ENCODE results near the gene WDFY2. TPM values are rescaled to one million over a fixed set of nuclear protein-coding genes. Genes with fewer than 3 reads are reported as not detected.

WDFY2 gene
- total and polyA plus RNA-seq, 2 donors: 3.4 to 7.4 TPM

- peaks cover 11 to 36% of the 10 kb centered on the region in 2 donors for H3K36me3 ChIP-seq (ENCODE audit: control insufficient read depth in 2 of 2, insufficient read depth in 2 of 2, low read length in 1 of 2)
- no peak overlapping the region for H3K27ac ChIP-seq (ENCODE audit: low read depth in 1 of 2, low read length in 1 of 2)
- no peaks in the 10 kb centered on the region for H3K9me3 ChIP-seq (ENCODE audit: control insufficient read depth in 2 of 2, insufficient read depth in 1 of 2, low read length in 1 of 2)
- no peak overlapping the region for H3K4me3 ChIP-seq (ENCODE audit: low read length in 2 of 2)
- 96% methylated on average over 2 of the region's 2 CpGs for WGBS
- H3K4me1 ChIP-seq (ENCODE audit: control insufficient read depth in 2 of 2, insufficient read depth in 2 of 2, low read length in 2 of 2): peaks cover 0 to 2% of the 10 kb centered on the region in 2 donors
- DNase-seq (ENCODE audit: low read depth in 6 of 9, low spot score in 9 of 9): no peak
- no peaks in the 10 kb centered on the region for H3K27me3 ChIP-seq (ENCODE audit: control insufficient read depth in 2 of 2, insufficient read depth in 1 of 2, low read length in 1 of 2)
Measured at GRCh38 chr13:51738226-51738905, 154.1 kb downstream of the WDFY2 start.

- Histone ChIP-seq H3K27ac (ENCODE audit: low read depth in 1 of 2, low read length in 1 of 2) (no peak overlapping the region), H3K9me3 (ENCODE audit: control insufficient read depth in 2 of 2, insufficient read depth in 1 of 2, low read length in 1 of 2) (no peaks in the 10 kb centered on the region), H3K4me3 (ENCODE audit: low read length in 2 of 2) (no peak overlapping the region), H3K36me3 (ENCODE audit: control insufficient read depth in 2 of 2, insufficient read depth in 2 of 2, low read length in 1 of 2) (peaks cover 8 to 36% of the 10 kb centered on the region in 2 donors), H3K27me3 (ENCODE audit: control insufficient read depth in 2 of 2, insufficient read depth in 1 of 2, low read length in 1 of 2) (no peaks in the 10 kb centered on the region), H3K4me1 (ENCODE audit: control insufficient read depth in 2 of 2, insufficient read depth in 2 of 2, low read length in 2 of 2) (peaks cover 0 to 2% of the 10 kb centered on the region in 2 donors)
- DNase-seq (ENCODE audit: low read depth in 6 of 9, low spot score in 9 of 9): no peak
- WGBS: 89% methylated on average over 6 of the region's 6 CpGs
Measured at GRCh38 chr13:51739027-51739764, 154.9 kb downstream of the WDFY2 start.

- no peaks in the 10 kb centered on the region for H3K9me3 ChIP-seq (ENCODE audit: control insufficient read depth in 2 of 2, insufficient read depth in 1 of 2, low read length in 1 of 2)
- H3K4me1 ChIP-seq (ENCODE audit: control insufficient read depth in 2 of 2, insufficient read depth in 2 of 2, low read length in 2 of 2): peaks cover 0 to 2% of the 10 kb centered on the region in 2 donors
- DNase-seq (ENCODE audit: low read depth in 6 of 9, low spot score in 9 of 9): no peak
- H3K27ac ChIP-seq (ENCODE audit: low read depth in 1 of 2, low read length in 1 of 2): no peak overlapping the region
- H3K4me3 ChIP-seq (ENCODE audit: low read length in 2 of 2): no peak overlapping the region
- H3K36me3 ChIP-seq (ENCODE audit: control insufficient read depth in 2 of 2, insufficient read depth in 2 of 2, low read length in 1 of 2): peaks cover 8 to 35% of the 10 kb centered on the region in 2 donors
- no peaks in the 10 kb centered on the region for H3K27me3 ChIP-seq (ENCODE audit: control insufficient read depth in 2 of 2, insufficient read depth in 1 of 2, low read length in 1 of 2)
- WGBS: 96% methylated on average over 5 of the region's 5 CpGs
Measured at GRCh38 chr13:51740698-51741097, 156.4 kb downstream of the WDFY2 start.

- Histone ChIP-seq H3K4me1 (ENCODE audit: control insufficient read depth in 2 of 2, insufficient read depth in 2 of 2, low read length in 2 of 2) (peaks cover 0 to 2% of the 10 kb centered on the region in 2 donors), H3K9me3 (ENCODE audit: control insufficient read depth in 2 of 2, insufficient read depth in 1 of 2, low read length in 1 of 2) (no peaks in the 10 kb centered on the region), H3K36me3 (ENCODE audit: control insufficient read depth in 2 of 2, insufficient read depth in 2 of 2, low read length in 1 of 2) (peaks cover 12 to 32% of the 10 kb centered on the region in 2 donors), H3K4me3 (ENCODE audit: low read length in 2 of 2) (no peak overlapping the region), H3K27me3 (ENCODE audit: control insufficient read depth in 2 of 2, insufficient read depth in 1 of 2, low read length in 1 of 2) (no peaks in the 10 kb centered on the region), H3K27ac (ENCODE audit: low read depth in 1 of 2, low read length in 1 of 2) (no peak overlapping the region)
- 99% methylated on average over 2 of the region's 2 CpGs for WGBS
- DNase-seq (ENCODE audit: low read depth in 6 of 9, low spot score in 9 of 9): no peak
Measured at GRCh38 chr13:51742031-51742430, 157.8 kb downstream of the WDFY2 start.

GRCh38 chr13:51742611-51743010 is 158.3 kb downstream of the WDFY2 start:
- DNase-seq (ENCODE audit: low read depth in 6 of 9, low spot score in 9 of 9): no peak
- H3K36me3 ChIP-seq (ENCODE audit: control insufficient read depth in 2 of 2, insufficient read depth in 2 of 2, low read length in 1 of 2): peaks cover 12 to 32% of the 10 kb centered on the region in 2 donors
- H3K4me3 ChIP-seq (ENCODE audit: low read length in 2 of 2): no peak overlapping the region
- H3K27ac ChIP-seq (ENCODE audit: low read depth in 1 of 2, low read length in 1 of 2): no peak overlapping the region
- peaks cover 0 to 1% of the 10 kb centered on the region in 2 donors for H3K4me1 ChIP-seq (ENCODE audit: control insufficient read depth in 2 of 2, insufficient read depth in 2 of 2, low read length in 2 of 2)
- 99% methylated on average over 2 of the region's 2 CpGs for WGBS
- peaks cover 0 to 2% of the 10 kb centered on the region in 2 donors for H3K9me3 ChIP-seq (ENCODE audit: control insufficient read depth in 2 of 2, insufficient read depth in 1 of 2, low read length in 1 of 2)
- no peaks in the 10 kb centered on the region for H3K27me3 ChIP-seq (ENCODE audit: control insufficient read depth in 2 of 2, insufficient read depth in 1 of 2, low read length in 1 of 2)

- Histone ChIP-seq H3K4me1 (ENCODE audit: control insufficient read depth in 2 of 2, insufficient read depth in 2 of 2, low read length in 2 of 2) (no peaks in the 10 kb centered on the region), H3K27ac (ENCODE audit: low read depth in 1 of 2, low read length in 1 of 2) (no peak overlapping the region), H3K9me3 (ENCODE audit: control insufficient read depth in 2 of 2, insufficient read depth in 1 of 2, low read length in 1 of 2) (peaks cover 5 to 6% of the 10 kb centered on the region in 2 donors), H3K4me3 (ENCODE audit: low read length in 2 of 2) (no peak overlapping the region), H3K36me3 (ENCODE audit: control insufficient read depth in 2 of 2, insufficient read depth in 2 of 2, low read length in 1 of 2) (peaks cover 9 to 26% of the 10 kb centered on the region in 2 donors), H3K27me3 (ENCODE audit: control insufficient read depth in 2 of 2, insufficient read depth in 1 of 2, low read length in 1 of 2) (no peaks in the 10 kb centered on the region)
- no peak for DNase-seq (ENCODE audit: low read depth in 6 of 9, low spot score in 9 of 9)
- 97% methylated on average over 2 of the region's 2 CpGs for WGBS
Measured at GRCh38 chr13:51745243-51745642, 161.0 kb downstream of the WDFY2 start.

GRCh38 chr13:51746802-51747201 is 162.5 kb downstream of the WDFY2 start:
- peaks cover 8 to 19% of the 10 kb centered on the region in 2 donors for H3K36me3 ChIP-seq (ENCODE audit: control insufficient read depth in 2 of 2, insufficient read depth in 2 of 2, low read length in 1 of 2)
- H3K27me3 ChIP-seq (ENCODE audit: control insufficient read depth in 2 of 2, insufficient read depth in 1 of 2, low read length in 1 of 2): no peaks in the 10 kb centered on the region
- peaks cover 5 to 6% of the 10 kb centered on the region in 2 donors for H3K9me3 ChIP-seq (ENCODE audit: control insufficient read depth in 2 of 2, insufficient read depth in 1 of 2, low read length in 1 of 2)
- H3K4me3 ChIP-seq (ENCODE audit: low read length in 2 of 2): no peak overlapping the region
- no peak for DNase-seq (ENCODE audit: low read depth in 6 of 9, low spot score in 9 of 9)
- H3K27ac ChIP-seq (ENCODE audit: low read depth in 1 of 2, low read length in 1 of 2): no peak overlapping the region
- H3K4me1 ChIP-seq (ENCODE audit: control insufficient read depth in 2 of 2, insufficient read depth in 2 of 2, low read length in 2 of 2): no peaks in the 10 kb centered on the region
- over 99% methylated on average over 2 of the region's 2 CpGs for WGBS

- Histone ChIP-seq H3K4me3 (ENCODE audit: low read length in 2 of 2) (no peak overlapping the region), H3K9me3 (ENCODE audit: control insufficient read depth in 2 of 2, insufficient read depth in 1 of 2, low read length in 1 of 2) (peaks cover 5 to 6% of the 10 kb centered on the region in 2 donors), H3K36me3 (ENCODE audit: control insufficient read depth in 2 of 2, insufficient read depth in 2 of 2, low read length in 1 of 2) (peaks cover 10 to 17% of the 10 kb centered on the region in 2 donors), H3K4me1 (ENCODE audit: control insufficient read depth in 2 of 2, insufficient read depth in 2 of 2, low read length in 2 of 2) (no peaks in the 10 kb centered on the region), H3K27me3 (ENCODE audit: control insufficient read depth in 2 of 2, insufficient read depth in 1 of 2, low read length in 1 of 2) (no peaks in the 10 kb centered on the region), H3K27ac (ENCODE audit: low read depth in 1 of 2, low read length in 1 of 2) (no peak overlapping the region)
- no peak for DNase-seq (ENCODE audit: low read depth in 6 of 9, low spot score in 9 of 9)
- WGBS: 99% methylated on average over 9 of the region's 9 CpGs
Measured at GRCh38 chr13:51747438-51748434, 163.5 kb downstream of the WDFY2 start.

All from thymus (tissue), 11 donors.